Mesendoderm (in vitro differentiated cells): Measurements from ENCODE around the gene TSHZ3.

Source experiments
- DNase-seq: peaks from one replicate; pipeline ENCODE4 v3.0.0; 2013
- H2AK5ac ChIP-seq: 2 replicates; pipeline ENCODE4 v1.6.1; 2013; ENCODE audit warnings: low read length, inconsistent platforms
- H2BK120ac ChIP-seq: 2 replicates; pipeline ENCODE4 v1.6.1; 2013; ENCODE audit warnings: low read depth, mild to moderate bottlenecking, low read length, moderate library complexity, mixed read lengths
- H2BK15ac ChIP-seq: replicated peaks from 2 replicates; pipeline ENCODE4 v1.6.1; 2013; ENCODE audit warnings: low read depth, mild to moderate bottlenecking, moderate library complexity
- H2BK5ac ChIP-seq: 2 replicates; pipeline ENCODE4 v1.6.1; 2013; ENCODE audit warnings: low read length, inconsistent platforms
- H3K18ac ChIP-seq: 2 replicates; pipeline ENCODE4 v1.6.1; 2013; ENCODE audit warnings: mild to moderate bottlenecking, low read length, mixed read lengths
- H3K23ac ChIP-seq: one replicate; pipeline ENCODE4 v1.6.1; 2013; ENCODE audit warnings: low read length
- H3K27ac ChIP-seq: 2 replicates; pipeline ENCODE4 v1.5.1; 2013; ENCODE audit warnings: low read depth, mild to moderate bottlenecking, inconsistent platforms, low read length, moderate library complexity
- H3K27me3 ChIP-seq: 2 replicates; pipeline ENCODE4 v1.6.1; 2013; ENCODE audit warnings: low read length, control low read depth, mild to moderate bottlenecking, inconsistent platforms; ENCODE audit not compliant: insufficient read depth, poor library complexity
- H3K36me3 ChIP-seq: 2 replicates; pipeline ENCODE4 v1.6.1; 2013; ENCODE audit warnings: low read length, inconsistent platforms; ENCODE audit not compliant: control insufficient read depth, insufficient read depth
- H3K4ac ChIP-seq: one replicate; pipeline ENCODE4 v1.6.1; 2013; ENCODE audit warnings: low read depth, mild to moderate bottlenecking, low read length, moderate library complexity
- H3K4me1 ChIP-seq: 2 replicates; pipeline ENCODE4 v1.6.1; 2013; ENCODE audit warnings: low read depth, low read length, inconsistent platforms; ENCODE audit not compliant: control insufficient read depth
- H3K4me2 ChIP-seq: 2 replicates; pipeline ENCODE4 v1.6.1; 2013; ENCODE audit warnings: low read length
- H3K4me3 ChIP-seq: 2 replicates; pipeline ENCODE4 v1.5.1; 2013; ENCODE audit warnings: mild to moderate bottlenecking, low read length
- H3K56ac ChIP-seq: one replicate; pipeline ENCODE4 v1.6.1; 2013; ENCODE audit warnings: low read length
- H3K79me1 ChIP-seq: 2 replicates; pipeline ENCODE4 v1.6.1; 2013; ENCODE audit warnings: low read length, inconsistent platforms
- H3K79me2 ChIP-seq: 2 replicates; pipeline ENCODE4 v1.6.1; 2013; ENCODE audit warnings: mild to moderate bottlenecking, low read length; ENCODE audit not compliant: control insufficient read depth, insufficient read depth
- H3K9ac ChIP-seq: 2 replicates; pipeline ENCODE4 v1.6.1; 2013; ENCODE audit warnings: low read length, inconsistent platforms
- H4K5ac ChIP-seq: one replicate; pipeline ENCODE4 v1.6.1; 2013; ENCODE audit warnings: low read length
- H4K8ac ChIP-seq: one replicate; pipeline ENCODE4 v1.6.1; 2013; ENCODE audit warnings: low read depth, mild to moderate bottlenecking, control low read depth, low read length, moderate library complexity
- WGBS: extraction: QIAGEN DNeasy Blood & Tissue Kit; methylation state at CpG from one replicate; pipeline ENCODE4 v1.1.7; 2013; ENCODE audit warnings: low lambda C conversion rate, missing lambda C conversion rate; ENCODE audit not compliant: insufficient coverage; ENCODE audit errors: extremely low coverage; 5-methylcytosine and 5-hydroxymethylcytosine counted together

TSHZ3 gene

GRCh38 chr19:31344403-31344802, 4.8 kb downstream of the TSHZ3 start:
- Histone ChIP-seq H3K27ac (no peak overlapping the region), H3K79me1 (peaks cover 12% of the 10 kb centered on the region), H3K4me1 (peaks cover 13% of the 10 kb centered on the region), H3K79me2 (peaks cover 53% of the 10 kb centered on the region), H2BK5ac (no peak overlapping the region), H2AK5ac (no peak overlapping the region), H3K18ac (no peak overlapping the region), H2BK120ac (no peak overlapping the region), H3K36me3 (no peaks in the 10 kb centered on the region), H3K4me3 (no peak overlapping the region), H3K9ac (no peak overlapping the region), H3K4me2 (no peak overlapping the region), H3K23ac (no peak overlapping the region), H2BK15ac (no peak overlapping the region), H3K27me3 (no peaks in the 10 kb centered on the region), H4K5ac (no peak overlapping the region), H3K56ac (peak overlapping the region; percentile 54), H3K4ac (no peak overlapping the region), H4K8ac (no peak overlapping the region)
- WGBS, result no CpG with 5 or more reads among the region's 9 CpGs
- no peak for DNase-seq

GRCh38 chr19:31342926-31343325, 6.3 kb downstream of the TSHZ3 start:
- H3K23ac ChIP-seq, result no peak overlapping the region
- H2AK5ac ChIP-seq, result no peak overlapping the region
- H3K9ac ChIP-seq, result no peak overlapping the region
- H3K4ac ChIP-seq, result no peak overlapping the region
- no peak overlapping the region for H4K8ac ChIP-seq
- H3K79me2 ChIP-seq, result peaks cover 49% of the 10 kb centered on the region
- no peak overlapping the region for H2BK120ac ChIP-seq
- H2BK5ac ChIP-seq, result no peak overlapping the region
- no peak overlapping the region for H2BK15ac ChIP-seq
- no peak for DNase-seq
- no CpG with 5 or more reads among the region's 5 CpGs for WGBS
- no peak overlapping the region for H3K4me3 ChIP-seq
- H3K56ac ChIP-seq, result no peak overlapping the region
- H3K4me1 ChIP-seq, result peaks cover 13% of the 10 kb centered on the region
- H3K18ac ChIP-seq, result no peak overlapping the region
- H3K36me3 ChIP-seq, result no peaks in the 10 kb centered on the region
- no peak overlapping the region for H4K5ac ChIP-seq
- no peak overlapping the region for H3K27ac ChIP-seq
- H3K79me1 ChIP-seq, result peaks cover 10% of the 10 kb centered on the region
- no peaks in the 10 kb centered on the region for H3K27me3 ChIP-seq
- H3K4me2 ChIP-seq, result no peak overlapping the region

- no CpG with 5 or more reads among the region's 14 CpGs for WGBS
- Histone ChIP-seq H3K4me3 (no peak overlapping the region), H3K27ac (no peak overlapping the region), H4K5ac (no peak overlapping the region), H2BK15ac (no peak overlapping the region), H3K4me1 (peaks cover 10% of the 10 kb centered on the region), H3K36me3 (no peaks in the 10 kb centered on the region), H3K23ac (no peak overlapping the region), H3K27me3 (no peaks in the 10 kb centered on the region), H3K4me2 (no peak overlapping the region), H4K8ac (no peak overlapping the region), H3K56ac (peak overlapping the region; percentile 61), H3K4ac (no peak overlapping the region), H3K9ac (peak overlapping the region; percentile 32), H2BK120ac (no peak overlapping the region), H2AK5ac (no peak overlapping the region), H3K18ac (peak overlapping the region; percentile 26), H3K79me2 (peaks cover 44% of the 10 kb centered on the region), H2BK5ac (no peak overlapping the region), H3K79me1 (peaks cover 14% of the 10 kb centered on the region)
- DNase-seq, result no peak
Observed at GRCh38 chr19:31340042-31341025, 8.9 kb downstream of the TSHZ3 start.

- Histone ChIP-seq H4K5ac (no peak overlapping the region), H3K9ac (no peak overlapping the region), H3K4ac (no peak overlapping the region), H3K79me1 (peaks cover 11% of the 10 kb centered on the region), H3K36me3 (no peaks in the 10 kb centered on the region), H3K4me1 (peaks cover 11% of the 10 kb centered on the region), H3K79me2 (peaks cover 43% of the 10 kb centered on the region), H3K23ac (no peak overlapping the region), H2BK120ac (no peak overlapping the region), H4K8ac (no peak overlapping the region), H3K4me3 (no peak overlapping the region), H3K27ac (no peak overlapping the region), H2BK5ac (no peak overlapping the region), H3K18ac (no peak overlapping the region), H2AK5ac (no peak overlapping the region), H3K56ac (no peak overlapping the region), H3K27me3 (no peaks in the 10 kb centered on the region), H3K4me2 (no peak overlapping the region), H2BK15ac (no peak overlapping the region)
- WGBS, result no CpG with 5 or more reads among the region's 5 CpGs
- DNase-seq, result no peak
Observed at GRCh38 chr19:31339411-31339810, 9.8 kb downstream of the TSHZ3 start.

- no peak overlapping the region for H3K23ac ChIP-seq
- no peak overlapping the region for H2BK15ac ChIP-seq
- H3K36me3 ChIP-seq, result no peaks in the 10 kb centered on the region
- H3K27me3 ChIP-seq, result no peaks in the 10 kb centered on the region
- no peak overlapping the region for H3K56ac ChIP-seq
- DNase-seq, result peak; percentile 91
- H3K4ac ChIP-seq, result no peak overlapping the region
- H4K5ac ChIP-seq, result no peak overlapping the region
- H3K79me1 ChIP-seq, result peaks cover 12% of the 10 kb centered on the region
- H3K79me2 ChIP-seq, result peaks cover 47% of the 10 kb centered on the region
- no peak overlapping the region for H3K9ac ChIP-seq
- H3K4me3 ChIP-seq, result no peak overlapping the region
- no peak overlapping the region for H2AK5ac ChIP-seq
- no peak overlapping the region for H4K8ac ChIP-seq
- H3K18ac ChIP-seq, result no peak overlapping the region
- H2BK120ac ChIP-seq, result no peak overlapping the region
- no peak overlapping the region for H3K27ac ChIP-seq
- H3K4me1 ChIP-seq, result peaks cover 12% of the 10 kb centered on the region
- WGBS, result no CpG with 5 or more reads among the region's 10 CpGs
- no peak overlapping the region for H2BK5ac ChIP-seq
- H3K4me2 ChIP-seq, result no peak overlapping the region
Observed at GRCh38 chr19:31338069-31338776, 11.0 kb downstream of the TSHZ3 start.
